H1 (cell line): ENCODE data around the gene CYP1B1. TPM values are rescaled to one million over a fixed set of nuclear protein-coding genes. Genes with fewer than 3 reads are reported as not detected.

Source experiments
- CTCF ChIA-PET: fragments of 300-600 bp; sonication (Branson Sonifier 250); formaldehyde crosslinking; loops from one replicate; lab custom pipeline; 2021; ENCODE audit not compliant: partially characterized antibody; lab: Charles Lee
- POLR2A ChIA-PET: fragments of 300-600 bp; sonication (Branson Sonifier 250); formaldehyde crosslinking; loops from one replicate; lab custom pipeline; 2021; ENCODE audit warnings: inconsistent platforms; ENCODE audit not compliant: partially characterized antibody; lab: Charles Lee
- DNase-seq, 2 experiments: peaks; one replicate each; pipeline versions ENCODE4 v3.0.0 to v3.0.0-alpha.2; 2010 to 2022; ENCODE audit warnings: low spot score in 2 of 2, low read depth in 1 of 2, mixed read lengths in 1 of 2
- FAIRE-seq: peaks from 2 replicates; lab custom pipeline; 2011; peaks lifted over from hg19 to GRCh38; lab: Jason Lieb, UNC
- H2AFZ ChIP-seq: 2 replicates; pipeline ENCODE4 v1.8.1; 2012; ENCODE audit warnings: low read length, inconsistent platforms
- H2AK5ac ChIP-seq: 2 replicates; pipeline ENCODE4 v1.6.1; 2013; ENCODE audit warnings: low read depth, low read length
- H2BK120ac ChIP-seq: replicated peaks from 2 replicates; pipeline ENCODE3; 2013; ENCODE audit warnings: low read depth, low read length, inconsistent platforms
- H2BK12ac ChIP-seq: 2 replicates; pipeline ENCODE4 v1.6.1; 2013; ENCODE audit warnings: low read depth, low read length
- H2BK15ac ChIP-seq: 2 replicates; pipeline ENCODE4 v1.6.1; 2013; ENCODE audit warnings: low read length
- H2BK20ac ChIP-seq: 2 replicates; pipeline ENCODE4 v1.6.1; 2013; ENCODE audit warnings: low read length
- H2BK5ac ChIP-seq: 2 replicates; pipeline ENCODE4 v1.6.1; 2013; ENCODE audit warnings: low read depth, low read length
- H3K14ac ChIP-seq: 2 replicates; pipeline ENCODE4 v1.6.1; 2013; ENCODE audit warnings: inconsistent platforms; ENCODE audit not compliant: insufficient read length
- H3K18ac ChIP-seq: 2 replicates; pipeline ENCODE4 v1.6.1; 2013; ENCODE audit warnings: low read length; ENCODE audit errors: extremely low read depth
- H3K23ac ChIP-seq: 2 replicates; pipeline ENCODE4 v1.6.1; 2013; ENCODE audit warnings: inconsistent platforms; ENCODE audit not compliant: insufficient read length
- H3K23me2 ChIP-seq: 2 replicates; pipeline ENCODE4 v1.6.1; 2013; ENCODE audit warnings: low read depth, low read length
- H3K27ac ChIP-seq: 2 replicates; pipeline ENCODE4 v1.6.1; 2011; ENCODE audit warnings: low read depth, low read length, inconsistent platforms
- H3K27me3 ChIP-seq, 4 experiments: replicated peaks in 1 of 4; 1 replicate in 1 of 4; 2 replicates in 3 of 4; pipeline versions ENCODE4 v1.6.1 to v1.8.1; 2011 to 2013; ENCODE audit warnings: low read length in 3 of 4, mild to moderate bottlenecking in 3 of 4, inconsistent platforms in 2 of 4, mixed read lengths in 2 of 4, moderate library complexity in 1 of 4; ENCODE audit not compliant: control insufficient read depth in 3 of 4, insufficient read depth in 3 of 4; ENCODE audit errors: extremely low read depth in 1 of 4
- H3K36me3 ChIP-seq, 4 experiments: 2 replicates each; pipeline versions ENCODE4 v1.6.1 to v1.8.1; 2011 to 2013; ENCODE audit warnings: mild to moderate bottlenecking in 4 of 4, low read length in 3 of 4, moderate library complexity in 2 of 4, control low read depth in 1 of 4, inconsistent platforms in 1 of 4; ENCODE audit not compliant: insufficient read depth in 4 of 4, control insufficient read depth in 2 of 4
- H3K4ac ChIP-seq: replicated peaks from 2 replicates; pipeline ENCODE3; 2013; ENCODE audit warnings: low read length, low read depth, mixed read lengths, inconsistent platforms; ENCODE audit not compliant: insufficient read length
- H3K4me1 ChIP-seq, 4 experiments: replicated peaks in 1 of 4; 1 replicate in 1 of 4; 2 replicates in 3 of 4; pipeline versions ENCODE4 v1.6.1 to v1.8.1; 2011 to 2013; ENCODE audit warnings: low read length in 3 of 4, inconsistent platforms in 2 of 4, mixed read lengths in 1 of 4; ENCODE audit not compliant: insufficient read depth in 4 of 4, control insufficient read depth in 3 of 4
- H3K4me2 ChIP-seq, 2 experiments: 2 replicates each; pipeline versions ENCODE4 v1.6.1 to v1.8.1; 2011 to 2013; ENCODE audit warnings: low read depth in 2 of 2, low read length in 2 of 2, control low read depth in 1 of 2, inconsistent platforms in 1 of 2, mild to moderate bottlenecking in 1 of 2; ENCODE audit not compliant: insufficient read depth in 1 of 2
- H3K4me3 ChIP-seq, 4 experiments: fragments of 200-600, 300-600 bp in 1 of 4; sonication (generic), shearing (Covaris generic), sonication (Bioruptor Twin) in 1 of 4; 2 replicates each; pipeline versions ENCODE4 v1.5.1 to v1.8.1; 2011 to 2016; ENCODE audit warnings: low read length in 4 of 4, low read depth in 3 of 4, control low read depth in 2 of 4, inconsistent platforms in 2 of 4, mild to moderate bottlenecking in 2 of 4, mixed read lengths in 1 of 4, moderate library complexity in 1 of 4; ENCODE audit not compliant: insufficient read depth in 2 of 4; ENCODE audit errors: extremely low read depth in 1 of 4
- H3K56ac ChIP-seq: replicated peaks from 2 replicates; pipeline ENCODE3; 2013; ENCODE audit warnings: low read depth, mild to moderate bottlenecking, mixed read lengths, low read length, inconsistent platforms; ENCODE audit not compliant: insufficient read length
- H3K79me1 ChIP-seq: 2 replicates; pipeline ENCODE4 v1.6.1; 2013; ENCODE audit warnings: low read depth, low read length, control low read depth
- H3K79me2 ChIP-seq, 2 experiments: 2 replicates each; pipeline versions ENCODE4 v1.6.1 to v1.8.1; 2012 to 2013; ENCODE audit warnings: low read length in 2 of 2, mild to moderate bottlenecking in 2 of 2, inconsistent platforms in 1 of 2; ENCODE audit not compliant: insufficient read depth in 2 of 2, control insufficient read depth in 1 of 2
- H3K9ac ChIP-seq, 4 experiments: replicated peaks in 1 of 4; 1 replicate in 1 of 4; 2 replicates in 3 of 4; pipeline versions ENCODE4 v1.6.1 to v1.8.1; 2011 to 2013; ENCODE audit warnings: low read depth in 3 of 4, low read length in 3 of 4, control low read depth in 2 of 4, mild to moderate bottlenecking in 2 of 4, moderate library complexity in 2 of 4, inconsistent platforms in 1 of 4; ENCODE audit errors: extremely low read depth in 1 of 4
- H3K9me3 ChIP-seq, 2 experiments: 2 replicates each; pipeline versions ENCODE4 v1.6.1 to v1.8.1; 2012 to 2013; ENCODE audit warnings: mild to moderate bottlenecking in 2 of 2, moderate library complexity in 2 of 2, control low read depth in 1 of 2, inconsistent platforms in 1 of 2, low read depth in 1 of 2, low read length in 1 of 2, mixed read lengths in 1 of 2; ENCODE audit not compliant: insufficient read depth in 2 of 2
- H4K20me1 ChIP-seq, 2 experiments: replicated peaks in 1 of 2; 2 replicates each; pipeline versions ENCODE3 to v1.8.1; 2011 to 2013; ENCODE audit warnings: inconsistent platforms in 2 of 2, low read length in 2 of 2, mild to moderate bottlenecking in 1 of 2; ENCODE audit not compliant: insufficient read depth in 2 of 2, control insufficient read depth in 1 of 2
- H4K5ac ChIP-seq: 2 replicates; pipeline ENCODE4 v1.6.1; 2013; ENCODE audit warnings: low read length, low read depth, mixed read lengths, inconsistent platforms; ENCODE audit not compliant: insufficient read length
- H4K8ac ChIP-seq: 2 replicates; pipeline ENCODE4 v1.8.0; 2013; ENCODE audit warnings: mild to moderate bottlenecking, moderate library complexity, low read length, inconsistent platforms; ENCODE audit not compliant: insufficient read depth; ENCODE audit errors: extremely low read depth
- H4K91ac ChIP-seq: replicated peaks from 2 replicates; pipeline ENCODE3; 2013; ENCODE audit warnings: low read length, mixed read lengths, inconsistent platforms; ENCODE audit not compliant: insufficient read length
- CTCF ChIP-seq, 3 experiments: IDR thresholded peaks; 1 replicate in 2 of 3; 2 replicates in 1 of 3; pipeline versions ENCODE4 v1.5.1 to v1.6.1; 2011; ENCODE audit warnings: low read length in 3 of 3, mild to moderate bottlenecking in 3 of 3, inconsistent platforms in 2 of 3, low read depth in 1 of 3, moderate library complexity in 1 of 3; ENCODE audit not compliant: insufficient read depth in 1 of 3; ENCODE audit errors: control extremely low read depth in 1 of 3
- EP300 ChIP-seq, 2 experiments: IDR thresholded peaks; 1 replicate in 1 of 2; 2 replicates in 1 of 2; pipeline ENCODE4 v1.6.1; 2011 to 2012; ENCODE audit warnings: low read depth in 2 of 2, low read length in 2 of 2, mild to moderate bottlenecking in 2 of 2, borderline replicate concordance in 1 of 2, inconsistent platforms in 1 of 2, moderate library complexity in 1 of 2
- SIX5 ChIP-seq: IDR thresholded peaks from 2 replicates; pipeline ENCODE4 v1.6.1; 2011; ENCODE audit warnings: mild to moderate bottlenecking, low read depth, low read length
- SP1 ChIP-seq: IDR thresholded peaks from 2 replicates; pipeline ENCODE4 v1.6.1; 2011; ENCODE audit warnings: low read depth, low read length
- YY1 ChIP-seq: IDR thresholded peaks from 2 replicates; pipeline ENCODE4 v1.6.1; 2011; ENCODE audit warnings: low read depth, mild to moderate bottlenecking, low read length
- WGBS, 2 experiments: shearing (Covaris generic) in 1 of 2; methylation state at CpG; one replicate each; pipeline versions ENCODE4 v1.1.6 to v1.1.7; 2013 to 2015; ENCODE audit warnings: low lambda C conversion rate in 2 of 2, mixed read lengths in 2 of 2, inconsistent platforms in 1 of 2, low coverage in 1 of 2, missing lambda C conversion rate in 1 of 2; ENCODE audit not compliant: insufficient replicate concordance in 2 of 2, insufficient coverage in 1 of 2, insufficient read length in 1 of 2; ENCODE audit errors: extremely low coverage in 1 of 2, missing lambda C conversion rate in 1 of 2; 5-methylcytosine and 5-hydroxymethylcytosine counted together
- polyA plus RNA-seq, 7 experiments: library from polyadenylated mRNA; depleted of rRNA in 3 of 7; stranded (reverse) in 5 of 7; unstranded in 2 of 7; fragments of >200 nt in 5 of 7; fragments of 200-250 nt in 2 of 7; gene quantifications; 1 replicate in 5 of 7; 2 replicates in 1 of 7; 4 replicates in 1 of 7; pipeline versions ENCODE4 v1.2.1 to v1.2.3, GENCODE V29; 2011 to 2013; ENCODE audit warnings: missing spikeins in 2 of 7, mixed read lengths in 2 of 7
- total RNA-seq: library from RNA; stranded (reverse); fragmentation: NEBNext Ultra II Directional; extraction: Animal tissue kit (Norgen Biotek cat#: 25700); gene quantifications from 2 replicates; pipeline ENCODE4 v1.2.1, GENCODE V29; 2021

Gene CYP1B1
- total and polyA plus RNA-seq, 2 of the 8 experiments (the other 6 are each of a cell fraction or from before 2014, with no cell fraction given) = 1.3 to 5.7 TPM

- H4K20me1 ChIP-seq = no peaks in the 10 kb centered on the region
- no peak overlapping the region for H2BK20ac ChIP-seq
- ChIA-PET CTCF (interaction anchor here (1.2 to 6.5 kb wide), 6 partner anchors 15 to 428 kb away, joined by 3 to 76 read pairs (median 30); no protein-coding TSS in a partner anchor), POLR2A (interaction anchor here (0.6 to 4.5 kb wide), 11 partner anchors 11 to 672 kb away, joined by 3 to 29 read pairs (median 4); partner anchors contain the start of genes RMDN2 and SRSF7)
- peaks cover 17 to 28% (median 25%) of the 10 kb centered on the region in 4 experiments for H3K27me3 ChIP-seq
- H2BK12ac ChIP-seq = no peak overlapping the region
- no peak overlapping the region; the same call in 1 of the 2 replicates for H2BK5ac ChIP-seq
- H3K9ac ChIP-seq = no peak overlapping the region
- H3K36me3 ChIP-seq = peaks cover 0 to 4% (median 0%) of the 10 kb centered on the region in 4 experiments; a peak in 1 of 8 replicates
- H3K23ac ChIP-seq = no peak overlapping the region
- H3K27ac ChIP-seq = no peak overlapping the region
- peak in 1 of 2 experiments; percentile 29 for DNase-seq
- peak overlapping the region; percentile 1 to 66; a peak in 3 of 4 replicates for H3K4me2 ChIP-seq
- H4K91ac ChIP-seq = peak overlapping the region; percentile 48
- H3K4ac ChIP-seq = no peak overlapping the region
- TF ChIP-seq SP1 (0 out of 2 replicates have a peak, but pooled peaks have one; percentile 15), YY1 (0 out of 2 replicates have a peak, but pooled peaks have one; percentile 33), SIX5 (no peak), CTCF (IDR thresholded peaks at IDR 0.05; ENCODE audit: control extremely low read depth in 1 of 3, insufficient read depth in 1 of 3, low read depth in 1 of 3, low read length in 3 of 3) (no peak), EP300 (IDR thresholded peaks at IDR 0.05; ENCODE audit: borderline replicate concordance in 1 of 2, low read depth in 2 of 2, low read length in 2 of 2) (peak in 1 of 2 experiments; percentile 2; a peak in 1 of 3 replicates)
- no peaks in the 10 kb centered on the region for H3K79me1 ChIP-seq
- WGBS, 2 experiments = 52% methylated on average over 11 of the region's 11 CpGs; no CpG with 5 or more reads in 1 of the 2 experiments
- peak overlapping the region; percentile 9; the same call in 1 of the 2 replicates for H3K18ac ChIP-seq
- 0 out of 2 replicates have a peak overlapping the region, but pooled peaks have one; percentile 58 for H2AK5ac ChIP-seq
- no peaks in the 10 kb centered on the region; a peak in 1 of 4 replicates for H3K9me3 ChIP-seq
- no peak overlapping the region for H2AFZ ChIP-seq
- H3K4me3 ChIP-seq = peak overlapping the region in 1 of 4 experiments; percentile 12; a peak in 1 of 8 replicates
- H4K8ac ChIP-seq = no peak overlapping the region
- H3K4me1 ChIP-seq = peaks cover 14 to 27% (median 21%) of the 10 kb centered on the region in 4 experiments
- H3K14ac ChIP-seq = no peak overlapping the region
- peaks cover 16% of the 10 kb centered on the region for H3K23me2 ChIP-seq
- H3K79me2 ChIP-seq = no peaks in the 10 kb centered on the region
- peak; percentile 68 for FAIRE-seq
- H2BK120ac ChIP-seq = peak overlapping the region; percentile 78
- H3K56ac ChIP-seq = no peak overlapping the region
- no peak overlapping the region; the same call in 1 of the 2 replicates for H2BK15ac ChIP-seq
- no peak overlapping the region for H4K5ac ChIP-seq
Observed at GRCh38 chr2:38079116-38080052, 3.4 kb upstream of the CYP1B1 start.
